Vagina (tissue), 2 donors: ENCODE results near the gene MUC6. TPM values are rescaled to one million over a fixed set of nuclear protein-coding genes. Genes with fewer than 3 reads are reported as not detected.

Experiments used
- DNase-seq, 2 donors: peaks; one replicate each; pipeline ENCODE4 v3.0.0-alpha.2; 2017; ENCODE audit errors: extremely low spot score in 2 of 2
- H3K27ac ChIP-seq: fragments of 200-600 bp; sonication (generic); one replicate; pipeline ENCODE4 v1.5.1; 2019
- H3K27me3 ChIP-seq: fragments of 200-600 bp; sonication (generic); one replicate; pipeline ENCODE4 v1.5.1; 2019
- H3K36me3 ChIP-seq, 2 donors: fragments of 200-600 bp; sonication (generic); one replicate each; pipeline ENCODE4 v1.5.1; 2017 to 2019
- H3K4me1 ChIP-seq: fragments of 200-600 bp; sonication (generic); one replicate; pipeline ENCODE4 v1.5.1; 2019
- H3K4me3 ChIP-seq, 2 donors: fragments of 200-600 bp; sonication (generic); 1 replicate in 1 of 2; 2 replicates in 1 of 2; pipeline ENCODE4 v1.5.1; 2016 to 2019
- H3K9me3 ChIP-seq: fragments of 200-600 bp; sonication (generic); one replicate; pipeline ENCODE4 v1.5.1; 2019
- POLR2A ChIP-seq, 2 donors: fragments of 450-650 bp; IDR thresholded peaks; one replicate each; pipeline ENCODE4 v1.6.1; 2017; ENCODE audit warnings: antibody characterized with exemption in 2 of 2, mild to moderate bottlenecking in 2 of 2, moderate library complexity in 2 of 2
- POLR2AphosphoS5 ChIP-seq, 2 donors: sonication (generic); formaldehyde crosslinking; IDR thresholded peaks; one replicate each; pipeline ENCODE4 v1.9.0; 2017; ENCODE audit warnings: antibody characterized with exemption in 2 of 2, mild to moderate bottlenecking in 2 of 2, low read depth in 1 of 2; ENCODE audit not compliant: insufficient read depth in 1 of 2
- intact Hi-C: fragments of 100-400 bp; cut with DNase I; formaldehyde crosslinking; loops from one replicate; pipeline ENCODE4 v1.15.1; 2023
- total RNA-seq: library from RNA; depleted of rRNA; stranded (reverse); fragments of >200 nt; gene quantifications from one replicate; pipeline ENCODE4 v1.2.3, GENCODE V29; 2016
- TF ChIP-seq, protein P1 (sequence below), 3 experiments: fragments of 450-650 bp in 2 of 3; fragments of 200-600 bp in 1 of 3; sonication (generic) in 1 of 3; IDR thresholded peaks; one replicate each; pipeline ENCODE4 v1.5.1; 2017 to 2019; ENCODE audit warnings: antibody characterized with exemption in 3 of 3, mild to moderate bottlenecking in 2 of 3, moderate library complexity in 2 of 3

MUC6 gene
- total RNA-seq, 1 donor from 2014 or later, result not detected

DNA sequence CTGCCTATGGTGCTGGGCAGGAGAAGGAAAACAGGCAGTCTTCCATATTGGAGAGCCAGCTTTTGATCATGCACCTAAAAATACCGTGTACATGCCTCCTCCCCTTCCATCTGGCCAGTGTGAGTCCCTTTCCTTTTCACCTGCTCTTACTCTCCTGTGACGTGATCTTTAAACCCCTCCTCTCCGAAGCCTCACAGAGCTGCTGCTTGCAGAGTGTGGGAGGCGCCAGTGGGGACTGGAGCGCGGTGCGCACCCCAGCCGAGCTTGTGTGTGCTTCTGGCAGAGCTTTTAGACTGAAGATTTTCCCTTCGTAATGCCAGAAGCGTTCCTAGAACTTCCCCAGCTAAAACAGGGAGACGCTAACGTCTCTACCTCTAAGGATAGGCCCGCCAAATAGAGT is 29.8 kb downstream of the MUC6 start:
- H3K9me3 ChIP-seq, result no peaks in the 10 kb centered on the region
- TF ChIP-seq POLR2A (IDR thresholded peaks at IDR 0.05), result no peak
- TF ChIP-seq, protein P1, sequence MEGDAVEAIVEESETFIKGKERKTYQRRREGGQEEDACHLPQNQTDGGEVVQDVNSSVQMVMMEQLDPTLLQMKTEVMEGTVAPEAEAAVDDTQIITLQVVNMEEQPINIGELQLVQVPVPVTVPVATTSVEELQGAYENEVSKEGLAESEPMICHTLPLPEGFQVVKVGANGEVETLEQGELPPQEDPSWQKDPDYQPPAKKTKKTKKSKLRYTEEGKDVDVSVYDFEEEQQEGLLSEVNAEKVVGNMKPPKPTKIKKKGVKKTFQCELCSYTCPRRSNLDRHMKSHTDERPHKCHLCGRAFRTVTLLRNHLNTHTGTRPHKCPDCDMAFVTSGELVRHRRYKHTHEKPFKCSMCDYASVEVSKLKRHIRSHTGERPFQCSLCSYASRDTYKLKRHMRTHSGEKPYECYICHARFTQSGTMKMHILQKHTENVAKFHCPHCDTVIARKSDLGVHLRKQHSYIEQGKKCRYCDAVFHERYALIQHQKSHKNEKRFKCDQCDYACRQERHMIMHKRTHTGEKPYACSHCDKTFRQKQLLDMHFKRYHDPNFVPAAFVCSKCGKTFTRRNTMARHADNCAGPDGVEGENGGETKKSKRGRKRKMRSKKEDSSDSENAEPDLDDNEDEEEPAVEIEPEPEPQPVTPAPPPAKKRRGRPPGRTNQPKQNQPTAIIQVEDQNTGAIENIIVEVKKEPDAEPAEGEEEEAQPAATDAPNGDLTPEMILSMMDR (IDR thresholded peaks at IDR 0.05), result no peak
- intact Hi-C loops, result no loop called here
- no peak overlapping the region for H3K27ac ChIP-seq
- peaks cover 0 to 73% of the 10 kb centered on the region in 2 donors for H3K36me3 ChIP-seq
- no peak for DNase-seq
- no peaks in the 10 kb centered on the region for H3K27me3 ChIP-seq
- no peaks in the 10 kb centered on the region for H3K4me1 ChIP-seq
- no peak overlapping the region for H3K4me3 ChIP-seq

DNA sequence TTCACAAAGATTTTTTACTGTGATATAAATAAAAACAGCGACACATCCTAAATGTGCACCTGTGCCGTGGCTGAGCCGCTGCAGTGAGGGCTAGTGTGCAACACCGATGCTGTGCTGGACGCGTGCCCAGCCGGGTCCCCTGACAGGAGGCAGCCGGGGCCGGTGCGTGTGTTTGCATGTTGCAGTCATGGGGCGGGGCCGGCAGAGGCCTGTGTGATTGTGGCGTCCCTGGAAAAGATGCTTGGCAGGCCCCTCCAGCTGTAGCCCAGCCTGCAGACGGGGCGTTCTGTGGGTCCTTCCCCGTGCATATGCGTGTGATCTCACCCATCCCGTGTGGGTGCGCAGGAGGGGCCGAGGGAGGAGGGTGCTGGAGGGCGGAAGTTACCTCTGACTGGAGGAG is 30.6 kb downstream of the MUC6 start:
- Histone ChIP-seq H3K27me3 (no peaks in the 10 kb centered on the region), H3K4me1 (no peaks in the 10 kb centered on the region), H3K4me3 (no peak overlapping the region), H3K27ac (no peak overlapping the region), H3K36me3 (peaks cover 0 to 68% of the 10 kb centered on the region in 2 donors), H3K9me3 (no peaks in the 10 kb centered on the region)
- TF ChIP-seq, protein P1 (IDR thresholded peaks at IDR 0.05), result no peak
- TF ChIP-seq POLR2AphosphoS5 (IDR thresholded peaks at IDR 0.05; ENCODE audit: insufficient read depth in 1 of 2, low read depth in 1 of 2) (no peak), POLR2A (IDR thresholded peaks at IDR 0.05) (no peak)
- no peak for DNase-seq
- intact Hi-C loops, result no loop called here

DNA sequence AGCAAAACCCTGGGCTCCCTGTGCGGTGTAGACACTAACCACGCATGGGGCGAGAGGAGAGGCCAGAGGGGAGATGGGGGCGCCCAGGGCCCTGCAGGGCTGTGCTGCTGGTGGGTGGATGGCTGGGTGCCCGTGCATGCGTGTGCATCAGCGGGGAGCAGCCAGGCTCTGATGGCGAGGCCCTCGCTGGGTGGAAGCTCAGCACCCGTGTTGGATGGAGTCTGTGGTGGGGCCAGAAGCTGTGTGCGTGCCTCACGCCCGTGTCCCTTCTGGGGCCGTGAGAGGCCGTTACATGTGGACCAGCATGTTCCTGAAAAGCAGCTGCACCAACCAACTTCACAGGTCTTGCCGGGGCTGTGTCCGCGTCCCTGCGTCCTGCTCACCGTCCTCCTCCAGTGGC is 33.4 kb downstream of the MUC6 start:
- Histone ChIP-seq H3K27ac (no peak overlapping the region), H3K36me3 (peaks cover 0 to 53% of the 10 kb centered on the region in 2 donors), H3K9me3 (no peaks in the 10 kb centered on the region), H3K4me1 (no peaks in the 10 kb centered on the region), H3K4me3 (no peak overlapping the region), H3K27me3 (no peaks in the 10 kb centered on the region)
- intact Hi-C loops, result no loop called here
- DNase-seq, result no peak
- TF ChIP-seq POLR2A (IDR thresholded peaks at IDR 0.05) (no peak), POLR2AphosphoS5 (IDR thresholded peaks at IDR 0.05; ENCODE audit: insufficient read depth in 1 of 2, low read depth in 1 of 2) (no peak)
- TF ChIP-seq, protein P1 (IDR thresholded peaks at IDR 0.05), result no peak

DNA sequence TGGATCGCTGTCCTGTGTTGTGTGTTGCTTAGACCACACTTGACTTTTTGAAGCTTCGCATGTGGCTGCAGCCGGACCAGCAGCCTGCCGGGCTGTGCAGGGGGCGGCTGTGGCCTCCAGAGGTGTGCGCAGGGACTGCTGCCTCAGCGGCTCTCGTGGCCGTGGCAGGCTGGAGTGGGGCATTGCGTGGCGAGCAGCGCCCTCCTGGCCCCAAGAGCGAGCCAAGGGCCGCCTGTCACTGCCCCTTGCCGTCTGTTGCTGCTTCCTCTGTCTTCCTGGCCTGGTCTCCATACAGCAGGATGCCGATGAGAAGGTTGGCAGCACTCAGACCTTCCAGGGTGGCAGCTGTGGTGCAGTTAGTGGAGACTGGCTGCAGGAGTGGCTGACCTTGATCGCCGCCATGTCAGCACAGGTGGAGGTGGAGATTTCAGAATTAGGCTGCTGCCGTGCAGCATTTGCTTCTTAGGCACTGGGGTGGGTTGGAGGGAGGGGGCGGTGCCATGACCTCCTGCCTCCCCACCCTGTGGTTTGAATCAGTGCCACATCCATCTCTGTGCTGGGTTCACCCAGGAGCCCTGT is 34.0 kb downstream of the MUC6 start:
- Histone ChIP-seq H3K27me3 (no peaks in the 10 kb centered on the region), H3K27ac (no peak overlapping the region), H3K4me3 (no peak overlapping the region), H3K36me3 (peaks cover 0 to 50% of the 10 kb centered on the region in 2 donors), H3K4me1 (no peaks in the 10 kb centered on the region), H3K9me3 (no peaks in the 10 kb centered on the region)
- intact Hi-C loops, result no loop called here
- no peak for TF ChIP-seq POLR2A (IDR thresholded peaks at IDR 0.05)
- no peak for TF ChIP-seq POLR2AphosphoS5 (IDR thresholded peaks at IDR 0.05; ENCODE audit: insufficient read depth in 1 of 2, low read depth in 1 of 2)
- TF ChIP-seq, protein P1 (IDR thresholded peaks at IDR 0.05), result no peak
- DNase-seq, result no peak

DNA sequence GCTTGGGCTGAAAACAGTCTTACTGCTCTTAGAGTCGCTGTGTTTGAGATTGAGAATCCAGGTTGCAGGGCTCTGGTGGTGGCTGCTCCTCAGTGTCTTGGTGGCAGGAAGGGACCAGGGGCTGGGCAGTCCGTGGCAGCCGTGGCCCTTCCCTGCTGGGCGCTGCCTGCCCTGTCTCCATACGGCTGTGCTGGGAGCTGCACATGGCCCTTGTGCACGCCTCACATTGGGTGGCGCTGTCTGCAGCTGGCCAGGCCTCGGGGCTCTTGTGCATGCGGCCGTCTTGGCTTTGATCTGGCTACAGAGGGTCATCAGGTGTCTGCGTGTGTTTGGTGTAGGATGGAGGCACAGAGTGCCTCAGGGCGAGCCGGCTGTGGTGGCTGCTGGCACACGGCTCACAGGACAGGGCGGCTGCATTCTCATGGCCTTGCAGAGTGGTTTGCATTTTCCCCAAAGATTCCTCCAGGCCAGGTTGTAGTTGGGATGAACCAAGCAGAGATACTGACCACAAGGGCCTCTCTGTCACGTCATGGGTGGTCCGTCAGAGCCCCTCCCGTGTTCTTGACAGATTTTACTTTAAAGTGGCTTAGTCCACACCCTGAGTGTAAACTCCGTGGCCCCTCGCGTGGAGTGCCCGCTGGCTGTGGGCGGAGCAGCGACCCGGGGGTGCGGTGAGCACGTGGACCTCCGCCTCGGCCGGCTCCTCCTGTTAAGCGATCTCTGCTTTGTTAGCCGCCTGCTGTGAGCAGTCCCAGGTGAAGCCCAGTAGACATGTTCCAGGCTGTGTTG is 34.7 kb downstream of the MUC6 start:
- TF ChIP-seq, protein P1 (IDR thresholded peaks at IDR 0.05), result no peak
- TF ChIP-seq POLR2AphosphoS5 (IDR thresholded peaks at IDR 0.05; ENCODE audit: insufficient read depth in 1 of 2, low read depth in 1 of 2), result no peak
- no peak for TF ChIP-seq POLR2A (IDR thresholded peaks at IDR 0.05)
- peaks cover 0 to 46% of the 10 kb centered on the region in 2 donors for H3K36me3 ChIP-seq
- intact Hi-C loops, result no loop called here

More for the DNA sequence above, 34.7 kb downstream of the MUC6 start:
- no peaks in the 10 kb centered on the region for H3K27me3 ChIP-seq
- no peak for DNase-seq
- no peaks in the 10 kb centered on the region for H3K9me3 ChIP-seq
- no peak overlapping the region for H3K4me3 ChIP-seq
- no peaks in the 10 kb centered on the region for H3K4me1 ChIP-seq
- no peak overlapping the region for H3K27ac ChIP-seq
